RCC 7860 (cell line): ENCODE results near the gene DHRS4.
A peak's percentile ranks its signal among the peaks of the same experiment; 100 is the strongest.

ENCODE experiments used
- DNase-seq: peaks from one replicate; pipeline ENCODE4 v3.0.0-alpha.2; 2015; ENCODE audit warnings: low spot score
- FAIRE-seq: peaks from 2 replicates; lab custom pipeline; 2012; peaks lifted over from hg19 to GRCh38; lab: Jason Lieb, UNC

The DHRS4 gene

GRCh38 chr14:23953464-23954278 lies at the start of gene DHRS4:
Gene DHRS4 (plus strand): TSS chr14:23953770. CDS start chr14:23953789, 19 bp downstream.
- FAIRE-seq: no peak
- peak; percentile 56 for DNase-seq

GRCh38 chr14:23910101-23910875 lies 43.3 kb upstream of the DHRS4 start:
- DNase-seq (peak; percentile 13), FAIRE-seq (no peak)

GRCh38 chr14:23910876-23911210 lies 42.7 kb upstream of the DHRS4 start:
- FAIRE-seq (no peak), DNase-seq (no peak)

GRCh38 chr14:23915559-23915958 lies 38.0 kb upstream of the DHRS4 start:
- FAIRE-seq: no peak
- no peak for DNase-seq

GRCh38 chr14:23916004-23916403 lies 37.6 kb upstream of the DHRS4 start:
- FAIRE-seq: no peak
- DNase-seq: no peak

- FAIRE-seq (no peak), DNase-seq (no peak)
These were observed 37.1 kb upstream of the DHRS4 start for GRCh38 chr14:23916446-23916845.

GRCh38 chr14:23922545-23922944 lies 31.0 kb upstream of the DHRS4 start:
- DNase-seq (no peak), FAIRE-seq (no peak)

GRCh38 chr14:23925523-23926075 lies 28.0 kb upstream of the DHRS4 start:
- DNase-seq (no peak), FAIRE-seq (no peak)

- no peak for DNase-seq
- no peak for FAIRE-seq
These were observed 27.0 kb upstream of the DHRS4 start for GRCh38 chr14:23926543-23926942.

GRCh38 chr14:23929136-23929535 lies 24.4 kb upstream of the DHRS4 start:
- FAIRE-seq: no peak
- DNase-seq: no peak

GRCh38 chr14:23929822-23930294 lies 23.7 kb upstream of the DHRS4 start:
- DNase-seq (no peak), FAIRE-seq (no peak)

GRCh38 chr14:23930742-23931141 lies 22.8 kb upstream of the DHRS4 start:
- DNase-seq: no peak
- FAIRE-seq: no peak

GRCh38 chr14:23931721-23932289 lies 21.8 kb upstream of the DHRS4 start:
- DNase-seq (no peak), FAIRE-seq (no peak)

- DNase-seq (no peak), FAIRE-seq (no peak)
These were observed 20.9 kb upstream of the DHRS4 start for GRCh38 chr14:23932639-23933038.

- no peak for FAIRE-seq
These were observed 20.3 kb upstream of the DHRS4 start for GRCh38 chr14:23933108-23933741.

GRCh38 chr14:23933742-23934128 lies 19.8 kb upstream of the DHRS4 start:
- FAIRE-seq (no peak), DNase-seq (no peak)

More at GRCh38 chr14:23933108-23933741, 20.3 kb upstream of the DHRS4 start:
- DNase-seq: no peak

- no peak for DNase-seq
These were observed 18.4 kb upstream of the DHRS4 start for GRCh38 chr14:23935158-23935557.

GRCh38 chr14:23936084-23936829 lies 17.3 kb upstream of the DHRS4 start:
- DNase-seq (no peak), FAIRE-seq (no peak)

More at GRCh38 chr14:23935158-23935557, 18.4 kb upstream of the DHRS4 start:
- no peak for FAIRE-seq

- FAIRE-seq (no peak), DNase-seq (no peak)
These were observed 16.4 kb upstream of the DHRS4 start for GRCh38 chr14:23937203-23937602.

- DNase-seq (no peak), FAIRE-seq (no peak)
These were observed 14.7 kb upstream of the DHRS4 start for GRCh38 chr14:23938823-23939222.
